ENCODE measurements around the gene OMA1.

OMA1 gene

GRCh38 chr1:58546520-58547308, at the start of gene OMA1:
Gene OMA1 (minus strand): TSS chr1:58546726. CDS start chr1:58539294, 7,432 bp downstream.
- Histone ChIP-seq H3K4me1 (ENCODE audit: insufficient read depth, low read length) (peaks cover 18% of the 10 kb centered on the region), H3K9me3 (ENCODE audit: low read length) (no peaks in the 10 kb centered on the region), H3K9ac (ENCODE audit: low read length) (peak within 1 kb of the TSS; percentile 87)

GRCh38 chr1:58594546-58594945, 48.0 kb upstream of the OMA1 start:
- no peak overlapping the region for H3K27ac ChIP-seq (ENCODE audit: low read depth, low read length)
- H3K36me3 ChIP-seq (ENCODE audit: insufficient read depth, low read length): no peaks in the 10 kb centered on the region
- no peaks in the 10 kb centered on the region for H3K9me3 ChIP-seq (ENCODE audit: low read length)
- H3K27me3 ChIP-seq (ENCODE audit: control insufficient read depth in 1 of 2, insufficient read depth in 2 of 2, low read length in 2 of 2): no peaks in the 10 kb centered on the region
- H3K4me1 ChIP-seq (ENCODE audit: insufficient read depth, low read length): peaks cover 15% of the 10 kb centered on the region
- H3K4me3 ChIP-seq (ENCODE audit: low read depth in 1 of 2, low read length in 2 of 2): no peak overlapping the region
- H3K9ac ChIP-seq (ENCODE audit: low read length): no peak overlapping the region

More at GRCh38 chr1:58546520-58547308, at the start of gene OMA1:
- Histone ChIP-seq H3K4me3 (ENCODE audit: low read depth in 1 of 2, low read length in 2 of 2) (peak within 1 kb of the TSS; percentile 27 to 96), H3K36me3 (ENCODE audit: insufficient read depth, low read length) (no peaks in the 10 kb centered on the region), H3K27ac (ENCODE audit: low read depth, low read length) (peak within 1 kb of the TSS; percentile 89), H3K27me3 (ENCODE audit: control insufficient read depth in 1 of 2, insufficient read depth in 2 of 2, low read length in 2 of 2) (no peaks in the 10 kb centered on the region)

- Histone ChIP-seq H3K36me3 (ENCODE audit: insufficient read depth, low read length) (no peaks in the 10 kb centered on the region), H3K4me3 (ENCODE audit: low read depth in 1 of 2, low read length in 2 of 2) (no peak overlapping the region), H3K4me1 (ENCODE audit: insufficient read depth, low read length) (peaks cover 15% of the 10 kb centered on the region), H3K9me3 (ENCODE audit: low read length) (no peaks in the 10 kb centered on the region), H3K27ac (ENCODE audit: low read depth, low read length) (no peak overlapping the region), H3K27me3 (ENCODE audit: control insufficient read depth in 1 of 2, insufficient read depth in 2 of 2, low read length in 2 of 2) (no peaks in the 10 kb centered on the region), H3K9ac (ENCODE audit: low read length) (no peak overlapping the region)
Observed at GRCh38 chr1:58592522-58593134, 46.1 kb upstream of the OMA1 start.

- Histone ChIP-seq H3K4me1 (ENCODE audit: insufficient read depth, low read length) (peaks cover 15% of the 10 kb centered on the region), H3K4me3 (ENCODE audit: low read depth in 1 of 2, low read length in 2 of 2) (no peak overlapping the region), H3K27ac (ENCODE audit: low read depth, low read length) (no peak overlapping the region), H3K9ac (ENCODE audit: low read length) (no peak overlapping the region), H3K36me3 (ENCODE audit: insufficient read depth, low read length) (no peaks in the 10 kb centered on the region), H3K9me3 (ENCODE audit: low read length) (no peaks in the 10 kb centered on the region), H3K27me3 (ENCODE audit: control insufficient read depth in 1 of 2, insufficient read depth in 2 of 2, low read length in 2 of 2) (no peaks in the 10 kb centered on the region)
Observed at GRCh38 chr1:58591806-58592205, 45.3 kb upstream of the OMA1 start.

GRCh38 chr1:58590019-58590418, 43.5 kb upstream of the OMA1 start:
- Histone ChIP-seq H3K27me3 (ENCODE audit: control insufficient read depth in 1 of 2, insufficient read depth in 2 of 2, low read length in 2 of 2) (no peaks in the 10 kb centered on the region), H3K9me3 (ENCODE audit: low read length) (no peaks in the 10 kb centered on the region), H3K27ac (ENCODE audit: low read depth, low read length) (no peak overlapping the region), H3K4me3 (ENCODE audit: low read depth in 1 of 2, low read length in 2 of 2) (no peak overlapping the region), H3K9ac (ENCODE audit: low read length) (no peak overlapping the region), H3K4me1 (ENCODE audit: insufficient read depth, low read length) (peaks cover 15% of the 10 kb centered on the region), H3K36me3 (ENCODE audit: insufficient read depth, low read length) (no peaks in the 10 kb centered on the region)

- no peaks in the 10 kb centered on the region for H3K27me3 ChIP-seq (ENCODE audit: control insufficient read depth in 1 of 2, insufficient read depth in 2 of 2, low read length in 2 of 2)
- no peak overlapping the region for H3K27ac ChIP-seq (ENCODE audit: low read depth, low read length)
- no peak overlapping the region for H3K4me3 ChIP-seq (ENCODE audit: low read depth in 1 of 2, low read length in 2 of 2)
- H3K4me1 ChIP-seq (ENCODE audit: insufficient read depth, low read length): peaks cover 21% of the 10 kb centered on the region
- H3K9ac ChIP-seq (ENCODE audit: low read length): no peak overlapping the region
- no peaks in the 10 kb centered on the region for H3K36me3 ChIP-seq (ENCODE audit: insufficient read depth, low read length)
- no peaks in the 10 kb centered on the region for H3K9me3 ChIP-seq (ENCODE audit: low read length)
Observed at GRCh38 chr1:58588396-58588795, 41.9 kb upstream of the OMA1 start.

GRCh38 chr1:58587667-58588066, 41.1 kb upstream of the OMA1 start:
- H3K36me3 ChIP-seq (ENCODE audit: insufficient read depth, low read length): no peaks in the 10 kb centered on the region
- H3K9me3 ChIP-seq (ENCODE audit: low read length): no peaks in the 10 kb centered on the region
- no peak overlapping the region for H3K4me3 ChIP-seq (ENCODE audit: low read depth in 1 of 2, low read length in 2 of 2)
- H3K27ac ChIP-seq (ENCODE audit: low read depth, low read length): no peak overlapping the region
- H3K9ac ChIP-seq (ENCODE audit: low read length): no peak overlapping the region
- H3K27me3 ChIP-seq (ENCODE audit: control insufficient read depth in 1 of 2, insufficient read depth in 2 of 2, low read length in 2 of 2): no peaks in the 10 kb centered on the region
- peaks cover 16% of the 10 kb centered on the region for H3K4me1 ChIP-seq (ENCODE audit: insufficient read depth, low read length)

GRCh38 chr1:58586271-58586670, 39.7 kb upstream of the OMA1 start:
- H3K27ac ChIP-seq (ENCODE audit: low read depth, low read length): no peak overlapping the region
- no peak overlapping the region for H3K4me3 ChIP-seq (ENCODE audit: low read depth in 1 of 2, low read length in 2 of 2)
- no peak overlapping the region for H3K9ac ChIP-seq (ENCODE audit: low read length)
- no peaks in the 10 kb centered on the region for H3K27me3 ChIP-seq (ENCODE audit: control insufficient read depth in 1 of 2, insufficient read depth in 2 of 2, low read length in 2 of 2)
- H3K4me1 ChIP-seq (ENCODE audit: insufficient read depth, low read length): peaks cover 5% of the 10 kb centered on the region
- H3K9me3 ChIP-seq (ENCODE audit: low read length): no peaks in the 10 kb centered on the region
- no peaks in the 10 kb centered on the region for H3K36me3 ChIP-seq (ENCODE audit: insufficient read depth, low read length)

GRCh38 chr1:58585581-58586151, 39.1 kb upstream of the OMA1 start:
- Histone ChIP-seq H3K27ac (ENCODE audit: low read depth, low read length) (no peak overlapping the region), H3K4me1 (ENCODE audit: insufficient read depth, low read length) (peaks cover 5% of the 10 kb centered on the region), H3K9me3 (ENCODE audit: low read length) (no peaks in the 10 kb centered on the region), H3K36me3 (ENCODE audit: insufficient read depth, low read length) (no peaks in the 10 kb centered on the region), H3K9ac (ENCODE audit: low read length) (no peak overlapping the region), H3K4me3 (ENCODE audit: low read depth in 1 of 2, low read length in 2 of 2) (no peak overlapping the region), H3K27me3 (ENCODE audit: control insufficient read depth in 1 of 2, insufficient read depth in 2 of 2, low read length in 2 of 2) (no peaks in the 10 kb centered on the region)

GRCh38 chr1:58585166-58585565, 38.6 kb upstream of the OMA1 start:
- Histone ChIP-seq H3K36me3 (ENCODE audit: insufficient read depth, low read length) (no peaks in the 10 kb centered on the region), H3K4me1 (ENCODE audit: insufficient read depth, low read length) (peaks cover 5% of the 10 kb centered on the region), H3K4me3 (ENCODE audit: low read depth in 1 of 2, low read length in 2 of 2) (no peak overlapping the region), H3K9ac (ENCODE audit: low read length) (no peak overlapping the region), H3K27me3 (ENCODE audit: control insufficient read depth in 1 of 2, insufficient read depth in 2 of 2, low read length in 2 of 2) (no peaks in the 10 kb centered on the region), H3K9me3 (ENCODE audit: low read length) (no peaks in the 10 kb centered on the region), H3K27ac (ENCODE audit: low read depth, low read length) (no peak overlapping the region)

- H3K4me1 ChIP-seq (ENCODE audit: insufficient read depth, low read length): peaks cover 5% of the 10 kb centered on the region
- no peak overlapping the region for H3K9ac ChIP-seq (ENCODE audit: low read length)
- no peaks in the 10 kb centered on the region for H3K27me3 ChIP-seq (ENCODE audit: control insufficient read depth in 1 of 2, insufficient read depth in 2 of 2, low read length in 2 of 2)
- H3K9me3 ChIP-seq (ENCODE audit: low read length): no peaks in the 10 kb centered on the region
- no peaks in the 10 kb centered on the region for H3K36me3 ChIP-seq (ENCODE audit: insufficient read depth, low read length)
- no peak overlapping the region for H3K4me3 ChIP-seq (ENCODE audit: low read depth in 1 of 2, low read length in 2 of 2)
- H3K27ac ChIP-seq (ENCODE audit: low read depth, low read length): no peak overlapping the region
Observed at GRCh38 chr1:58584082-58584895, 37.8 kb upstream of the OMA1 start.

Data from muscle layer of colon (tissue), 2 donors.